GM06990 (cell line): ENCODE results near the gene TRMT112.

Experiments
- DNase-seq: peaks from one replicate; pipeline ENCODE4 v3.0.0-alpha.2; 2011; ENCODE audit not compliant: insufficient read length; ENCODE audit errors: extremely low read depth
- H3K27me3 ChIP-seq: replicated peaks from 2 replicates; pipeline ENCODE4 v1.6.0; 2011; ENCODE audit warnings: low read length; ENCODE audit not compliant: control insufficient read depth, insufficient read depth
- H3K36me3 ChIP-seq: 2 replicates; pipeline ENCODE4 v1.5.1; 2011; ENCODE audit warnings: low read length; ENCODE audit not compliant: control insufficient read depth, insufficient read depth
- H3K4me3 ChIP-seq: replicated peaks from 2 replicates; pipeline ENCODE4 v1.5.1; 2011; ENCODE audit warnings: low read depth, mild to moderate bottlenecking, control low read depth, low read length
- TF ChIP-seq, protein P1 (sequence below): IDR thresholded peaks from 2 replicates; pipeline ENCODE4 v1.5.1; 2011; ENCODE audit warnings: low read length, control low read depth, mild to moderate bottlenecking, inconsistent platforms; ENCODE audit not compliant: insufficient read depth, poor library complexity, severe bottlenecking

Gene TRMT112

DNA sequence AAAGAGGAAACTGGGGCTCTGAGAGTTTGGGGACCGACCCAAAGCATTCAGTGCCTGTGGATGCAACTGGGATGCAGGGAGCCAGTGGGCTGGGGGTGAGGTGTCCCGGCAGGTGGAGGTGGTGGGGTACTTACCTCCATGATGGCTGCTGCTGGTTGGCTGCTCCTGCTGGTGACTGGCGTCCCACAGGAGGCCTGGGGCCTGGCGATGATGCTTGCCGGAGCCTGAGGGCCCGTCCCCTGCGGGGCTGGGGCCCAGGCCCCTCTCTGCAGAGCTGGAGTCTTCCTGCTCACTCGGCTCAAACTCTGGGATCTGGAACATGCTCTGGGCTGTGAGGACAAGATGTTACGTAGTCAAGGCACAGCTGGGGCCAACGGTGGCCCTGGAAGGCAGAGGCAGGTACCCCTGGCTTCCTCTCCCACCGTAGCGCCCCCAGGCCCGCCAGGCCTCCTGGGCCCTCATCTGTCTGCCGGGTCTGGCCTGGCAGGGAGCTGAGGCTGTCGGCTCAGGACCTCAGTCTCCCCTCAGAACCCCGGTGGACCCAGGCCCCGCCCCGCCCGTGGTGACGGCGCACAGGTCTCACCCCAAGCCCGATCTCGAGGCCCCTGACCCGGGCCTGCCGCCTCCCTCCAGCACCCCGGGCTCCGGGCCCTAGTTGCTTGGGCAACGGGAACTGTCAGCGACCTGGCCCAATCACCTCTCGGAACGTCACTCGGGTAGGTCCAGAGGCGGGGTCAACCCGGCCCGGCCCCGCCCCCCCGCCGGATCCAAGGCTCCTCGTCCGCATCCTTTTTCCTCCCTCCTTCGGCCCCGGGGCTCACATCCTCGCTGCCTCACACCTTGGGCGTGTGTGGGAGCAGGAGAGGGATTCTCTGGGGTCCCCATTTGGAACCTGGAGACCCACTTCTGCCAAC lies 33.1 kb downstream of the TRMT112 start, which contains the start of gene BAD:
Gene BAD (minus strand): TSS at position 618 of the 914 bp plus-strand sequence. CDS start 297 bp downstream, at position 321.
- TF ChIP-seq, protein P1, sequence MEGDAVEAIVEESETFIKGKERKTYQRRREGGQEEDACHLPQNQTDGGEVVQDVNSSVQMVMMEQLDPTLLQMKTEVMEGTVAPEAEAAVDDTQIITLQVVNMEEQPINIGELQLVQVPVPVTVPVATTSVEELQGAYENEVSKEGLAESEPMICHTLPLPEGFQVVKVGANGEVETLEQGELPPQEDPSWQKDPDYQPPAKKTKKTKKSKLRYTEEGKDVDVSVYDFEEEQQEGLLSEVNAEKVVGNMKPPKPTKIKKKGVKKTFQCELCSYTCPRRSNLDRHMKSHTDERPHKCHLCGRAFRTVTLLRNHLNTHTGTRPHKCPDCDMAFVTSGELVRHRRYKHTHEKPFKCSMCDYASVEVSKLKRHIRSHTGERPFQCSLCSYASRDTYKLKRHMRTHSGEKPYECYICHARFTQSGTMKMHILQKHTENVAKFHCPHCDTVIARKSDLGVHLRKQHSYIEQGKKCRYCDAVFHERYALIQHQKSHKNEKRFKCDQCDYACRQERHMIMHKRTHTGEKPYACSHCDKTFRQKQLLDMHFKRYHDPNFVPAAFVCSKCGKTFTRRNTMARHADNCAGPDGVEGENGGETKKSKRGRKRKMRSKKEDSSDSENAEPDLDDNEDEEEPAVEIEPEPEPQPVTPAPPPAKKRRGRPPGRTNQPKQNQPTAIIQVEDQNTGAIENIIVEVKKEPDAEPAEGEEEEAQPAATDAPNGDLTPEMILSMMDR: no peak
- no peaks in the 10 kb centered on the region for H3K27me3 ChIP-seq
- H3K36me3 ChIP-seq: peaks cover 2% of the 10 kb centered on the region; the same call in 1 of the 2 replicates
- DNase-seq: peak; percentile 91
- H3K4me3 ChIP-seq: peak within 1 kb of the TSS; percentile 64

DNA sequence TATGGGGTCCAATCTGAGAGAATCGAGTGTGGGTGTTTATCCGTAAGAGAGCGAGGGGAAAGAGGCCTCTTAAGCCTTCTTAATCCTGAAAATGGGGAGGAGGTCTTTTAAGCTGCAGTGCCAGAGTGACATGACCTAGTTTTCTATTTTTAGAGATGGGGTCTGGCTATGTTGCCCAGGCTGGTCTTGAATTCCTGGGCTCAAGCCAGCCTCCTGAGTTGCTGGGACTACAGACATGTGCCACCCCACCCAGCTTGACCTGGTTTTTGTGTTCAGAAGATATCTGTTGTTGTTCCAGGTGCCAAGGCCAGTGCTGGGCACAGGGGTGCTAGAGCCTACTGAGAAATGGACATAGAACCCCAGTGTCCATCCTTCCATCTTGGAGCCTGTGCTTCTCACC lies 34.3 kb downstream of the TRMT112 start:
- no peak for DNase-seq
- Histone ChIP-seq H3K36me3 (peaks cover 8% of the 10 kb centered on the region), H3K4me3 (no peak overlapping the region), H3K27me3 (no peaks in the 10 kb centered on the region)
- TF ChIP-seq, protein P1: no peak

DNA sequence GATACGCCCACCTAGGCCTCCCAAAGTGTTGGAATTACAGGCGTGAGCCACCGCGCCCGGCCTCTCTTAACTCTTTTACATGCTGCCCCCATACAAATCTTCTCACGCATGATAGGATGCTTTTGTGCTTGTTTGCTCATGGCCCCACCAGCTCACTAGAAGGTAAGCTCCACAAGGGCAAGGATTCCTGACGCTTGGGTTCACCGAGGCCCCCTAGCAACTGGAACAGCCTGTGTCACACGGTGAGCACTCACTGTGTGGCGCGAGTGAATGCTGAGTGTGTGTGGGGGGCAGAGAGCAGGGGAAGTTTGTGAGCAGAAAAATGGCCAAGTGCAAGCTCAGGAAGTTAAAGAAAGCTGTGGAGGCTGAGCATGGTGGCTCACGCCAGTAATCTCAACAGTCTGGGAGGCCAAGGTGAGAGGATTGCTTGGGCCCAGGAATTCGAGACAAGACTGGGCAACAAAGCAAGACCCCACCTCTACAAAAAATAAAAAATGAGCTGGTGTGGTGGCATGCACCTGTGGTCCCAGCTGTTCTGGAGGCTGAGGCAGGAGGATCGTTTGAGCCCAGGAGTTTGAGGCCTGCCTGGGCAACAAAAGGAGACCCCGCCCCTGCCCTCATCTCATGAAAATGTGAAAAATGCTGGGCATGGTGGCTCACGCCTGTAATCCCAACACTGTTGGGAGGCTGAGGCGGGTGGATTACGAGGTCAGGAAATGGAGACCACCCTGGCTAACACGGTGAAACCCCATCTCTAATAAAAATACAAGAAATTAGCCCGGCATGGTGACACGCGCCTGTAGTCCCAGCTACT lies 35.2 kb downstream of the TRMT112 start:
- H3K4me3 ChIP-seq: no peak overlapping the region
- no peak for DNase-seq
- no peaks in the 10 kb centered on the region for H3K27me3 ChIP-seq
- peaks cover 10% of the 10 kb centered on the region for H3K36me3 ChIP-seq
- TF ChIP-seq, protein P1: no peak

DNA sequence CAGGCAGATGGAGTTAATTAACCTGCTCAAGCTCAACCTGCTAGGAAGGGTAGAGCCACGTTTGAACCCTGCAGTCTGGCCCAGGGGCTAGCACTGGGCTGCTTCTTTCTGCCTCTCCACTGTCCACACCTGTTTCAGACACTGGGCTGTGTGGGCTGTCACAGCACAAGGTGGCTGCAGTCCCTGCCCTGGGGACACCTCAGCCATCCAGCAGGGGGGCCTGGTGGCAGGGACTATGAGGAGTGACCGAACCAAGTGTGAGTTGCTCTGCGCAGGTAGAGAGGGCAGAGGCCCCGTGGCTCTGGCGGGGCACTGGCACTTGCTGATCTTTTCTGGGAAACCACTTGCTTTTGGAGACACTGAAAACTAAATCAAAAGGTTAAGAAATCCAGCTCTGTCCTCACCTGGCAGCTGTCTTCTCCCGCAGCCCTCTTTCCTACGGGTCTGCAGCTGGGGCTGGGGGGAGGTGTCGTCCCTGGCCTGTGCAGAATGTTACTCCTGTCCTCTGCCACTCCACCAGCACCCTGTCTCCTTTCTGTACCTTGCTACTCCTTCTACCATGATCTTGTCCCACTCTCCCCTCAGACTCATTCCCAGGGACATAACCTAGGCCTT lies 38.7 kb downstream of the TRMT112 start:
- no peak overlapping the region for H3K4me3 ChIP-seq
- peak; percentile 0 for DNase-seq
- H3K27me3 ChIP-seq: no peaks in the 10 kb centered on the region
- TF ChIP-seq, protein P1: no peak
- peaks cover 14% of the 10 kb centered on the region for H3K36me3 ChIP-seq

DNA sequence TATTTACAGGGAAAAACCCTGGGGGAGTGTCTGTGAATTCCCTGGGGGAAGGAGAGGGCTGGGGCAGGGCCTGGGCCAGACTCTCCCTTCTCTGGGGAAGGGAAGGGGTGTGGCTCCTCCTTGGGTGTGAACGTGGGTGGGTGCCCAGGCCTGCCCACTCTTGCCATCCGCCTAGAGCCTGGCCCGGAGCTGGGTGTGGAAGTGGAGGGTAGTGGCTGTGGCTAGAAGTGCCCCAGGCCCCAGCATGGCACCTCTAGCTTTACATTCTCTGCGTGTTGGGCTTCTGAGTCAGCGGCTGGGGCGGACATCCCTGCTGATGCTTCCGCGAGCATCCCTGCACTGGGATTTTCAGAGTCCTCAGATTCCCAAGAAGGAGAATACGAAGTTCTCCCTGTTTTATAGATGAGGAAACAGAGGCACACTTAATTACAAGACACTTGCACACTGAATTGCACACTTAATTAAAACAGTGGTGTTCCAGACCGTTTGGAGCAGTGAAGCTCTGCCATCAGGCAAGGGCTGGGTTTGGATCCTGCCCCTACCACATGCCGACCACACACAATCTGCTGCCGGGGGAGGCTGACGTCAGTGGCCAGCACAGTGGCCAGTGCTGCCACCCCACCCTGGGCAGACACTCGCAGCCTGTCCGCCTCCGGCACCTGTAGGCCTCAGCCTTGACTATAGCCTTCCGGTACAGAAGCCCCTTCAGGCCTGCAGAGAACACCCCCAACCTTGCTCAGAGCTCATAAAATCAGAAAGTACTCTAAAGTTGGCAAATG lies 40.5 kb downstream of the TRMT112 start:
- TF ChIP-seq, protein P1: no peak
- Histone ChIP-seq H3K36me3 (peaks cover 12% of the 10 kb centered on the region), H3K27me3 (no peaks in the 10 kb centered on the region), H3K4me3 (no peak overlapping the region)
- peak; percentile 2 for DNase-seq
